Measurements from ENCODE around the gene JPH4. TPM values are rescaled to one million over a fixed set of nuclear protein-coding genes. Genes with fewer than 3 reads are reported as not detected.

The JPH4 gene
- total RNA-seq, 1 donor from 2014 or later: 0.06 TPM

DNA sequence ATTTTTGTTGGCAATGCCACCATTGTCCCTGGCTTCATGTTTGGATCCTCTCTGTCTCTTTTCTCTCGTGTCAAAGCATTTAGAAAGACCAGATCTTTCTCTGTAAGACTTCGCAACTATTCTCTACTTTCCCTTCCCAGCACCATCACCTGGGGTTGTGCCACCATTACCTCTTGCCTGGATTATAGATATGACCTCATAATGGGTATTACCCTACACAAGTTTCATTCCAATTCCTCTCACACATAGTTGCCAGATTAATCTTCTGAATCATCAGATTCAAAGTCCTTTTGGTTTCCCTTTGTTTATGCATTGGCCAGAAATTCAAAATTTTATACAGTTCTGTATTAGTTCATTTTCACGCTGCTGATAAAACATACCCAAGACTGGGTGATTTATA lies 30.4 kb upstream of the JPH4 start:
- TF ChIP-seq, protein P1, sequence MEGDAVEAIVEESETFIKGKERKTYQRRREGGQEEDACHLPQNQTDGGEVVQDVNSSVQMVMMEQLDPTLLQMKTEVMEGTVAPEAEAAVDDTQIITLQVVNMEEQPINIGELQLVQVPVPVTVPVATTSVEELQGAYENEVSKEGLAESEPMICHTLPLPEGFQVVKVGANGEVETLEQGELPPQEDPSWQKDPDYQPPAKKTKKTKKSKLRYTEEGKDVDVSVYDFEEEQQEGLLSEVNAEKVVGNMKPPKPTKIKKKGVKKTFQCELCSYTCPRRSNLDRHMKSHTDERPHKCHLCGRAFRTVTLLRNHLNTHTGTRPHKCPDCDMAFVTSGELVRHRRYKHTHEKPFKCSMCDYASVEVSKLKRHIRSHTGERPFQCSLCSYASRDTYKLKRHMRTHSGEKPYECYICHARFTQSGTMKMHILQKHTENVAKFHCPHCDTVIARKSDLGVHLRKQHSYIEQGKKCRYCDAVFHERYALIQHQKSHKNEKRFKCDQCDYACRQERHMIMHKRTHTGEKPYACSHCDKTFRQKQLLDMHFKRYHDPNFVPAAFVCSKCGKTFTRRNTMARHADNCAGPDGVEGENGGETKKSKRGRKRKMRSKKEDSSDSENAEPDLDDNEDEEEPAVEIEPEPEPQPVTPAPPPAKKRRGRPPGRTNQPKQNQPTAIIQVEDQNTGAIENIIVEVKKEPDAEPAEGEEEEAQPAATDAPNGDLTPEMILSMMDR (conservative IDR thresholded peaks at IDR 0.05; ENCODE audit: low read depth, low read length): no peak
- DNase-seq (ENCODE audit: low read depth): no peak
- H3K4me3 ChIP-seq (ENCODE audit: low read depth, low read length): no peak overlapping the region

DNA sequence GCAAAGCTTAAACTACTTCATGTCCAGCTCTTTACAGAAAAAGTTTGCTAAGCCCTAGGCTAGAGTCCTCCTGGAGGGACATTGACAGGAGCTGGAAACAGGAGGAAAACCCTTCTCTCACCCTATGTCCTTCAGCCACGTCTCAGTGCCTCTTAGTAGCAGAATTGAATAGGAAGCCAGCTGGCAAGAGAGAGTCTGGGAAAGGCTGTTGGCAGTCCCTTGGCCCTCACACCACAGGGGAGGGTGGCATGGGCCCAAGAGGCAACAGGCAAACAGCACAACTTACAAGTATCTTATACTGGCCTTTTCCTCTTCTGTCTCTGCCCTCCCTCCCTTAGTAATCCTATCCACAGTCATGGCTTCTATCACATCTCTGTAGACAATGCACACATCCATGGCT lies 29.9 kb upstream of the JPH4 start:
- DNase-seq (ENCODE audit: low read depth): no peak
- TF ChIP-seq, protein P1 (conservative IDR thresholded peaks at IDR 0.05; ENCODE audit: low read depth, low read length): no peak
- no peak overlapping the region for H3K4me3 ChIP-seq (ENCODE audit: low read depth, low read length)

DNA sequence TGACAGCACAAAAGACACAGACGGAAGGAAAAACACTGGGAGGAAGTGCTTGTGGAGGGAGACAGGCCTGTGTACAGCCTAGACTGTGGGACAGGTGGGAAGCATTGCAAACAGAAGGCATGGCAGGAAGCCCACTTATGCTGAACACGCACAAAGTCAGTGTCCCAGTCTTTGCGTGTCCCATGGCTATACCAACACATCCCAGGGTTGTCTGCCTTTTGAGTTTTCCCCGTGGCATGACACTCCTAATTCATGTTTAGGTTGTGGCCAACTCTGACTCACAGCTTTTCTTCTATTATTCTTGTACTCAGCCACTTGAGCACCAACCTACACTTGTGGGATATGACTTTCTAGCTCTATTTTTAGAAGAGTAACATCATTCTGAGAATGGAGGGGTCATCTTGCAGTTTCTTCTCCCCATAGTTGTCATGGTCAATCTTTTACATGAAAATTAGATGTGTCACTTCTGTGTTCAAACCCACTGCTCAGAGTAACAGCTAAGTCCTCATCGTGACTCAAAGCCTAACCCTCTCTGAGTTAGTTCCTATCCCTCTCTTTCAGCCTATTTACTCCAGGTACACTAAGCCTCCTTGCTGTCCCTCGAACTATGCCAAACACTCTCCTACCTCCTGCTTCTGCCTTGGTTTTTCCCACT lies 27.5 kb upstream of the JPH4 start:
- TF ChIP-seq, protein P1 (conservative IDR thresholded peaks at IDR 0.05; ENCODE audit: low read depth, low read length): no peak
- DNase-seq (ENCODE audit: low read depth): no peak
- H3K4me3 ChIP-seq (ENCODE audit: low read depth, low read length): no peak overlapping the region

DNA sequence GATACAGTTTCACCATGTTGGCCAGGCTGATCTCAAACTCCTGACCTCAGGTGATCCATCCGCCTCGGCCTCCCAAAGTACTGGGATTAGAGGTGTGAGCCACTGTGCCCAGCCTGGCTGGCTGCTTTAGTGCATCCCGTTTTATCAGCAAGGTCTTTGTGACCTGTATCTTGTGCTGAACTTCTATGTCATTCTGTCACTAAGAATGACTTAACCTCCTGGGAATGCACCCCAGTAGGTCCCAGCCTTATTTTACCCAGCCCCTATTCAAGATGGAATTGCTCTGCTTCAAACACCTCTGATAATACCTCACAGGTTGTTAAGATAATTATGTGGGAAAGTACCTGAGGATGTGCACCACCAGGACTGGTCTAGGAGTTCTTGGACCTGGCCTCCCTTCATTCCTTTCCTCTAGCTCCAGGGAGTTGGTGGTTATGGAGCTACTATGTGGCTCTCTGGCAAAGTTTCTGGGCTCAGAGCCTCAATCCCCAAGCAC lies 26.1 kb upstream of the JPH4 start:
- H3K4me3 ChIP-seq (ENCODE audit: low read depth, low read length): no peak overlapping the region
- no peak for DNase-seq (ENCODE audit: low read depth)
- TF ChIP-seq, protein P1 (conservative IDR thresholded peaks at IDR 0.05; ENCODE audit: low read depth, low read length): no peak

DNA sequence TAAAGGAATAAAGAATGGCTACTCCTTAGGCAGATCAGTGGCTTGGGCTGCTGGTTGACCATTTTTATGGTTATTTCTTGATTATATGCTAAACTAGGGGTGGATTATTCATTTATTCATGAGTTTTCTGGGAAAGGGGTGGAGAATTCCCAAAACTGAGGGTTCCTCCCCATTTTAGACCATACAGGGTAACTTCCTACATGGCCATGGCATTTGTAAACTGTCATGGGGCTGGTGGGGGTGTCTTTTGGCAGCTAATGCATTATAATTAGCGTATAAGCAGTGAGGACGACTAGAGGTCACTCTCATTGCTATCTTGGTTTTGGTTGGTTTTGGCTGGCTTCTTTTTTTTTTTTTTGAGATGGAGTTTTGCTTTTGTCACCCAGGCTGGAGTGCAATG lies 25.6 kb upstream of the JPH4 start:
- DNase-seq (ENCODE audit: low read depth): no peak
- no peak overlapping the region for H3K4me3 ChIP-seq (ENCODE audit: low read depth, low read length)
- TF ChIP-seq, protein P1 (conservative IDR thresholded peaks at IDR 0.05; ENCODE audit: low read depth, low read length): no peak

DNA sequence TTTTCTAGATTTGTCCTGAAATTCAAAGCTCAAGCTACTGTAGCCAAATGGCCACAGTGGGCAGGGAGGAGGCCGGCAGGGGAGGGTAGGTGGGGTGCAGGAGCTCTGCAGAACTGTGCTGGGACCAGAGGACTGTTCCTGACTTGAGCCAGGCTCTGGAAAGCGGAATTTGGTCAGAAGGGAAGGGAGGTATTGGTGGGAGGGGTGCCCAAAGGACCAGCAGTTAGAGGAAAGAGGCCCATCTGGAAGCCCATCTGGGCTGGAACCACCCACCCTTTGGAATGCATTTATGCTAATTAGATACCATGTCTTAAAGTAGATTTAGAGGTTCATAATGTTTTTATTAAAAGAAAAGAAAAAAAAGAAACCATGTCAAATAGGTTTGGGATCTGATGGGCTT lies 24.5 kb upstream of the JPH4 start:
- H3K4me3 ChIP-seq (ENCODE audit: low read depth, low read length): no peak overlapping the region
- no peak for DNase-seq (ENCODE audit: low read depth)
- TF ChIP-seq, protein P1 (conservative IDR thresholded peaks at IDR 0.05; ENCODE audit: low read depth, low read length): no peak
